Activated naive CD8-positive, alpha-beta T cell treated with anti-CD3 and anti-CD28 coated beads, Interleukin-2, amount 50 U/mL, for 24 hours (primary cell): Measurements from ENCODE around the gene RTN4RL2.
A peak's percentile ranks its signal among the peaks of the same experiment; 100 is the strongest.
"Not testable (repeated sequence)": the region's sequence is repeated elsewhere in the genome, so short reads cannot be mapped to it uniquely, and the experiment has no call there.

Source experiments
- ATAC-seq: fragments of 150-1000 bp; cut with Tn5 transposase; one replicate; pipeline ENCODE4 v1.10.0; 2021
- DNase-seq: peaks from one replicate; pipeline ENCODE4 v3.0.0; 2021
- H3K27ac Mint-ChIP-seq: one replicate; pipeline ENCODE4 v1.8.0; 2021; ENCODE audit warnings: mild to moderate bottlenecking, mixed read lengths
- H3K27me3 Mint-ChIP-seq: one replicate; pipeline ENCODE4 v1.8.0; 2021; ENCODE audit warnings: mixed read lengths
- H3K36me3 Mint-ChIP-seq: one replicate; pipeline ENCODE4 v1.8.0; 2021; ENCODE audit warnings: low read depth, mixed read lengths
- H3K4me1 Mint-ChIP-seq: one replicate; pipeline ENCODE4 v1.8.0; 2021; ENCODE audit warnings: mixed read lengths
- H3K4me3 Mint-ChIP-seq: one replicate; pipeline ENCODE4 v1.8.0; 2021; ENCODE audit warnings: mild to moderate bottlenecking, moderate library complexity, mixed read lengths
- H3K9me3 Mint-ChIP-seq: one replicate; pipeline ENCODE4 v1.8.0; 2021; ENCODE audit warnings: mixed read lengths

RTN4RL2 gene

DNA sequence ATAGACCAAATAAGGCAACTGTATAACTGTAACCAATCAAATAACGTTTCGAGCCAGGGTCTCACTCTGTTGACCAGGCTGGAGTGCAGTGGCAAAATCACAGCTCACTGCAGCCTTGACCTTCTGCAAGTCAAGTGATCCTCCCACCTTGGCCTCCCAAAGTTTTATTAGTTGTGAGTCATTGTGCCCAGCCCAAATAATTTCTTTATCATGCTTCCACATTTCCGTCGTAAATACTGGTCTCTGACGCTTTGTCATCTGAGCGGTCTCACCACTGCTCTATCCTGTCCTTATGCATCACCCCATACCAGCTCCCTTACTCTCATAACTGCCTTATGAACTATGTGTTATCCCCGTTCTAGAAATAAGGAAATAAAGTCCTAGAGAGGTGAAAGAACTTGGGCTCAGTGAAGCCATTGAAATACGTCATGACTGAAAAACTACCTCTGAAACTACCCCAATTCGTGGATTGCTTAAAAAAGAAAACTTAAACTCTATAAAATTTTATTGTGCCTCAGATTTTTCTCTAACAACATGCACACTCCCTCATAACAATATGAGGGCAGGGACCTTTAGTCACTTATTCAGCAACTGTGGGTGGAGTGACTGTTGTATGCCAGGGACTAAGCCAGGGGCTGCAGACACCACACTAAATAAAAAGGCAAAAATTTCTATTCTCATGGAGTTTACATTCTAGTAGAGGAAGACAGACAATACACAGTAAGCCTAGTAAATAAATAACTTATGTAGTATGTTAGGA lies 15.8 kb upstream of the RTN4RL2 start:
- no peak for ATAC-seq
- H3K4me3 Mint-ChIP-seq, result no peak overlapping the region

DNA sequence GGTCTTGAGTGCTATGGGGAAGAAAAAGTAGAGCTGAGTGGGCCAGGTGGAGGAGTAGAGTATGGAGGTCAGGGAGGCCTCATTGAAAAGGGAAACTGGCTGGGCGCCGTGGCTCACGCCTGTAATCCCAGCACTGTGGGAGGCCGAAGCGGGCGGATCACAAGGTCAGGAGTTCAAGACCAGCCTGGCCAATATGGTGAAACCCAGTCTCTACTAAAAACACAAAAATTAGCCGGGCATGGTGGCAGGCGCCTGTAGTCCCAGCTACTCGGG lies 15.3 kb upstream of the RTN4RL2 start:
- H3K27ac Mint-ChIP-seq, result not testable (repeated sequence)

More for the DNA sequence above, 15.8 kb upstream of the RTN4RL2 start:
- H3K9me3 Mint-ChIP-seq, result no peaks in the 10 kb centered on the region
- no peaks in the 10 kb centered on the region for H3K36me3 Mint-ChIP-seq
- H3K4me1 Mint-ChIP-seq, result no peaks in the 10 kb centered on the region
- H3K27ac Mint-ChIP-seq, result no peak overlapping the region
- peaks cover 16% of the 10 kb centered on the region for H3K27me3 Mint-ChIP-seq
- no peak for DNase-seq

DNA sequence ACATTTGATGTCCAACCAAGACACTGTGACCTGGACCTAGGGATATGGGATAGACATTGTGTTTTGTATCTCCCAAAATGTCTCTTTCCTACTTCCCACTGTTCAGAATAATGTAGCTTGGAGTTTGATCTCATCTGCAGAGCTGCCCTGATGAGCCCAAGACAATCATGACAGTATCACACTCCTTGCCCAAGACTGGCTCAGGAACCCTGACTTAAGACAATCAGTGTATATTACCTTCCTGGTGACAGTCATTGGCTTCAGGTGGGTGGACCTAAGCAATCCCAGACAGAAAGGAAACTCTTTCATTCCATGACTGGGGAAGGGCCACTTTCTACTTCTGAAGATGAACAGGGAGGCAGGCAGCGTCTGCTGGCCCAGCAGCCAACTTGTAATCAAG lies 14.3 kb upstream of the RTN4RL2 start:
- no peak for DNase-seq
- Mint-ChIP-seq H3K4me3 (no peak overlapping the region), H3K4me1 (no peaks in the 10 kb centered on the region), H3K27ac (no peak overlapping the region), H3K9me3 (no peaks in the 10 kb centered on the region), H3K27me3 (peaks cover 18% of the 10 kb centered on the region), H3K36me3 (no peaks in the 10 kb centered on the region)
- ATAC-seq, result no peak

More for the DNA sequence above, 15.3 kb upstream of the RTN4RL2 start:
- not testable (repeated sequence) for ATAC-seq, H3K36me3 Mint-ChIP-seq, DNase-seq, H3K9me3 Mint-ChIP-seq, H3K4me1 Mint-ChIP-seq, H3K4me3 Mint-ChIP-seq
- H3K27me3 Mint-ChIP-seq, result peaks cover 16% of the 10 kb centered on the region

DNA sequence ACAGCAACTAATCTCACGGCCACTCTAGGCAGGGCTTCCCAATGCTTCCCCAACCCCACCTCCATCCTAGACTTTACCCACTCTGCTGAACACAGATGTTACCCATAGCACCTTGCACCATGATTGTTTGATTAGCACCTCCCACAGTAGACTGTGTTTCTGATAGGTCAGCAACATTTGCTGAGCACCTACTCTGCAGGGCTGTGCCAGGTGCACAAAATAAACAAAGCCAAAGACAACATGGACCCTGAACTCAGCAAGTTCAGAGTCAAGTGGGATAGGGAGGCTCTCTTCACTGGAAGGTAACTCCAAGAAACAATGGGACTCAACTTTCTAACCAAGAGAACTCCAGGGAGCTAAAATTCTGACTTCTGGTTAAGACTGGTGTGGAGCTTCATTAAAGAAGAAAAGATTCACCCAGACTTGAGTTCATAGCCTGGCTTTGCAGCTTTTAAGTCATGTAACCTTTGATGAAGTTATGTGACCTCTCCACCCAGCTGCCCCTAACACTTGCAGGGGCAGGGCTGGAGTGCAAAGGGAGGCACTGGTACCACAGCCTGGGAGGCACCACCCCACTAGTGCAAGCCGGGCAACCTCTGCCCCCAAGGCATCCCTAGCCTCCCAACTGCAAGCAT lies 6.7 kb upstream of the RTN4RL2 start:
- no peaks in the 10 kb centered on the region for H3K9me3 Mint-ChIP-seq
- H3K27me3 Mint-ChIP-seq, result peaks cover 7% of the 10 kb centered on the region
- ATAC-seq, result no peak

DNA sequence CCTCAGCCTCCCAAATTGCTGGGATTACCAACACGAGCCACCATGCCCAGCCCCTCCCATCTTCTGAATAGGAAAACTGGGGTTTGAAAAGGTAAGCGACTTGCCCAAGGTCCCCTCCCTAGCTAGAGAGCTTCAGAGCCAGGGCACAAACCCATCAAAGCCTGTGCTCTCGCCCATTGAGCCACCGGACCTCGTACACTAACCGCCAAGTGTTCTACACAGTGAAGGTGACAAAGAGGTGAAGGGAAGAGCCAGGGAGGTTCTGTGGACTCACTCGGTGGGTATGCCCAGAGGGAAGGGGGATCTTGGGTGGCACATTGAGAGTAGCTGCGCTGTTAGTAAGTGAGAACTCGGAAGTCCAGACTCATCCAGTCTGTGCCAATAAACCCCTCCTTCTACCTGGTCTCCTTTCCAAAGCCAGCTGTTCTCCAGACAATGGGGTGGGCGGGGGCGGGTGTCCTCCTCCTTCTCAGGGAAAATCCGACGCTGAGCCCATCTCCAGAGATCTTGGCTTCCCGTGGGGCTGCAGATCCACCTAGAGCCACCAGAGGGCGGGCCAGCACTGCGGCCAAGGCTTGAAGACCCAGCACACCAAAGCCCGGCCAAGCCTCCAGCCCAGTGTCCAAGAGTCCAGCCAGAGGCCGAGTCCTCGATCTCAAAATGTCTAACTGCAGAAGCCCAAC lies 3.2 kb upstream of the RTN4RL2 start:
- peak; percentile 85 for DNase-seq
- Mint-ChIP-seq H3K36me3 (no peaks in the 10 kb centered on the region), H3K27ac (no peak overlapping the region), H3K4me1 (peaks cover 25% of the 10 kb centered on the region), H3K4me3 (peak overlapping the region; percentile 52), H3K9me3 (no peaks in the 10 kb centered on the region), H3K27me3 (peaks cover 27% of the 10 kb centered on the region)
- peak; percentile 35 for ATAC-seq

More for the DNA sequence above, 6.7 kb upstream of the RTN4RL2 start:
- Mint-ChIP-seq H3K27ac (no peak overlapping the region), H3K36me3 (no peaks in the 10 kb centered on the region), H3K4me1 (peaks cover 12% of the 10 kb centered on the region), H3K4me3 (no peak overlapping the region)
- no peak for DNase-seq

DNA sequence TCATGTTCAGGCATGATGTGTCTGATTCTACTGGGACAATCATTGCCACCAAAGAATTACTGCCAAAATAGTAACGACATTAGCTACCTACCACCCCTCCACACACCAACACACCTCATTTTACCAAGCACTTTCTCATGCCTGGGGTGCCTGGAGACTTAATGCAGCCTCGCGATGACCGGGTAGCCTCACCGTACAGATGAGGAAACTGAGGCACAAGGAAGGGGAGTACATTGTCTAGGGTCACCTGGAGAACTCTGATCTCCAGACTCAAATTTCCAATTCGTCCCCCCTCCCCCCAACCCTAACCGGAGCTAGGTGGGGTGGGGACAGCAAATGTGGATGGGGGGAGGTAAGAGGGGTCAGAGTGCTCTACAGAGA lies 2.7 kb upstream of the RTN4RL2 start:
- H3K4me3 Mint-ChIP-seq, result peak overlapping the region; percentile 52

DNA sequence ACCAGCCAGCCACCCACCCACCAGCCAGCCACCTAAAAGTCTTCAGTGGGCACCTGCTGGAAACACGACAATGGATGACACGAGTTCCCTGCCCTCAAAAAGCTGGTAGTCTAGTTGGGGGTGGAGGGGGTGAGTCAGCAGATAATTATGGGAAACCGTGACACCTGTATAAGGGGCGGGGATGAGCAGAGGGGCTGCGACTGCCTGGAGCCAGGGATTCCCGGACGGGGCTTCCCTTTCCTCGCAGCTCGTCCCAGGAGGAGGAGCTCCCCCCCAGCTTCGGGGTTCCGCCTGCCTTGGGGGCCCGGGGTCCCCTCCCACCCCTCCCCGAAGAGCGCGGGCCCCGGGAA lies 2.3 kb upstream of the RTN4RL2 start:
- Mint-ChIP-seq H3K4me3 (peak overlapping the region; percentile 79), H3K27me3 (peaks cover 27% of the 10 kb centered on the region), H3K4me1 (peaks cover 25% of the 10 kb centered on the region), H3K9me3 (no peaks in the 10 kb centered on the region), H3K27ac (no peak overlapping the region), H3K36me3 (no peaks in the 10 kb centered on the region)
- ATAC-seq, result peak; percentile 6
- DNase-seq, result no peak

More for the DNA sequence above, 2.7 kb upstream of the RTN4RL2 start:
- Mint-ChIP-seq H3K36me3 (no peaks in the 10 kb centered on the region), H3K27me3 (peaks cover 27% of the 10 kb centered on the region), H3K9me3 (no peaks in the 10 kb centered on the region), H3K4me1 (peaks cover 25% of the 10 kb centered on the region), H3K27ac (no peak overlapping the region)
- ATAC-seq, result peak; percentile 13
- DNase-seq, result no peak

DNA sequence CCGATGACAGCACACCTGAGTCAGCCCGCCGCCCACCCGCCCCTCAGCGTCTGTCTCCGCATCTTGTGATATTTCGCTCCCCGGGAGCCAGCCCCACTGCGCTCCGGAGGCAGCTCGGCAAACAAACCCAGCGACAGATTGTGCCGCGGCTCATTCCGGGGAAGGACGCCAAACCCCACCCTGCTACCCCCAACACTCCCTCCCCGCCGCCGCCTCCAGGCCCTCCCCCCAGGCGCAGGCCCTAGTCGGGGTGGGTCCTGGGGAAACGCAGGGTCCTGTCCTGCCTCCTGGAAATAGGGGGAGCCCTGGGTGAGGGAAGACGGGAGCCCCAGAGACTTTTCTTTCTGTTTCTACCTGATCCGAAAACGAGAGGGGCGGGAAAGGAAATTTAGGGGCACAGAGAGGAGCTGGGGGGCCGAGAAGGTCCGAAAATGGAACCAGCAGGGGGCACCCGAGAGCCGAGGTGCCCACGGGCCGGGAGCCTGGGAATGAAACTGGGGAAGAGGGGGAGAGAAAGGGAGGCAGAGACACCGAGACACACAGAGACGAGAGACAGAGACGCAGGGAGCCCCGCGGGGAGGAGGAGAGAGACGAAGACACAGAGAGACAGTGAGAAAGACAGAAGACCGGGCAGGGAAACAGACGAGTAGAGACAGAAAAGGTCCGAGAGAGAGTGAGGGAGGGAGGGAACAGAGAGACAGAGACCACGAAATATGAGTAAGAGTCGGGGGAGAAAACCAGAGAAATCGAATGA lies 1.7 kb upstream of the RTN4RL2 start:
- H3K4me3 Mint-ChIP-seq, result peak overlapping the region; percentile 79
- H3K27ac Mint-ChIP-seq, result peak overlapping the region; percentile 67
- ATAC-seq (peak; percentile 48), DNase-seq (peak; percentile 75)
- H3K9me3 Mint-ChIP-seq, result no peaks in the 10 kb centered on the region
- H3K36me3 Mint-ChIP-seq, result no peaks in the 10 kb centered on the region
- H3K4me1 Mint-ChIP-seq, result peaks cover 25% of the 10 kb centered on the region
- peaks cover 27% of the 10 kb centered on the region for H3K27me3 Mint-ChIP-seq

DNA sequence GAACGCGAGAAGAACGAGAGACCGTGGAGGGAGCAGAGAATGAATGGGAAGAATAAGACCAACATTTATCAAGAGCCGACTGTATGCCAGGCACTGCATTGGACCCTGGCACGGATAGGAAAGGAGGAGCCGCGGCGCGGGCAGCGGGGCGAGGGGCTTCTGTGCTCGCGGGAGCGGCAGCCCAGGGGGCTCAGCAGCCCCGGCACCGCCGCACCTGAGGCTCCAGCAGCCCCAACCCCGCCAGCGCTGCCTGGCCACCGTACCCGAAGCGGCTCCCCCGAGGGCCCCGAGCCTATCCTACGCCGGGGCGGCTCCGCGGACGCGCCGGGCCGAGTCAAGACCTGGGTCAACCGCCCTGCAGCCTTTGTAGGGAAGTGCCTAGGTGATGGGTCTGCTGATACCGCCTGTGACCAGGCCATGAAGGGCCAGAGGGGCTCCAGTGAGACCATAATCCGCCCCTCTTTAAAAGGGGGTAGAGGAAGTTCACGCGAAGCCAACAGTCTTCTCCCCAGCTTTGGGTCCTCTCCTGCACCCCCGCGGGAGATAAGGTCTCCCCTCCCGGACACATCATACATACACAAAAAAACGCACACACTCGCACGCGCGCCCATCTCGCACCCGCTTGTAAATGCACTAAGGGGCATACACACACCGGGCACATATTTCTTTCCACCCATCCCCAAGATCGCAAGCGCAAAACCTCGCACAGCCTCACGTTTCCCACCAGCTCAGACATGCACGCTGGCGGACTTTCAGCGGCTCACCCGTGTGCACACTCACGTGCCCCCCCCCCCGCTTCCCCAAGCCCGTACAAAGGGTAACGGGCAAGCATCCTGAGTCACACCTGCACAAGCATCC lies 935 bp upstream of the RTN4RL2 start:
- H3K9me3 Mint-ChIP-seq, result no peaks in the 10 kb centered on the region
- ATAC-seq, result no peak
- peak overlapping the region; percentile 79 for H3K4me3 Mint-ChIP-seq
- H3K27me3 Mint-ChIP-seq, result peaks cover 27% of the 10 kb centered on the region
- H3K4me1 Mint-ChIP-seq, result peaks cover 25% of the 10 kb centered on the region
- H3K36me3 Mint-ChIP-seq, result no peaks in the 10 kb centered on the region
- DNase-seq, result peak; percentile 20
- peak overlapping the region; percentile 67 for H3K27ac Mint-ChIP-seq

DNA sequence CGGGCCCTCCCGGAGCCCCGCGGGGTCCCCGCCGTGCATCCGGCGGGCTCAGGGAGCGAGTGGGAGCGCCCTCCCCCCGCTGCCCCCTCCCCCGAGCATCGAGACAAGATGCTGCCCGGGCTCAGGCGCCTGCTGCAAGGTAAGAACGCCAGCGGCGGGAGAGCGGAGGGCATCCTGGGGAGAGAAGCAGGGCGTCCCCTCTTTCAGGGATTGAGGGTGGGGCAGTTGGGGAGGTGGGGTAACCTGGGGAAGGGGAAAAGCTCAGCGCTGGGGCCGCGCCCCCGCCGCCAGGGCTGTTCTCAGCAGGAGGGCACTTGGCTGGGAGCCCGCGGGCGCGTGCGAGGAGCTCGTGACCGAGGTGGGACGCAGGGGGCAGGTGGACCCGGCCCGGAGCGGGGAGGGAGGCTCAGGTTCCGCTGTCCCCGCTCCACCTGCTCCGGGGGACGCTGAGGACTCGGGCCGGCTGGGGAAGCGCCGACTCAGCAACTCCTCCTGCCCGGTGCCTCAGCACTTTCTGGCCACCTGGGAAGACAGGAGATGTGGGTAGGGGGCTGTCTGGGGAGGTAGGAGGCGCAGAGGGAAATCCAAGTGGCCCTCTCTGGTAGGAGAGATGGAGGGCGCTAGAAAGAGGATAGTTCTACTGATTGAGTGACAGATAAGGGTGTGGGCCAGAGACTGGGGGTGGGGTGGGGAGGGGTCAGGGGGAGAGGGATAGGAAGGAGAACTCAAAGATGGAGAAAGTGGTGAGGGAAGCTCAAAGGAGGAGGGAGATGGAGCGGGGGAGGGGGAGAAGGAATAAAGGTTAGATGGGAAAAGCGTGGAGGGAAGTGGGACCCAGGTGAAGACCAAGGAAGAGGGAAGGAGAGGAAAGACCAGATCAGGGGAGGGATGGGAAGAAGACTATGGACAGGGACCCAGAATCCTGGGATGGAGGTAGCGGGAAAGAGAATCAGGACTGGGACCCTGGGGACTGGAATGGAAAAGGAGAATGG lies 726 bp downstream of the RTN4RL2 start:
- Mint-ChIP-seq H3K9me3 (no peaks in the 10 kb centered on the region), H3K4me1 (peaks cover 25% of the 10 kb centered on the region), H3K27me3 (peaks cover 27% of the 10 kb centered on the region), H3K27ac (no peak overlapping the region), H3K36me3 (no peaks in the 10 kb centered on the region), H3K4me3 (no peak overlapping the region)
- ATAC-seq (no peak), DNase-seq (no peak)

DNA sequence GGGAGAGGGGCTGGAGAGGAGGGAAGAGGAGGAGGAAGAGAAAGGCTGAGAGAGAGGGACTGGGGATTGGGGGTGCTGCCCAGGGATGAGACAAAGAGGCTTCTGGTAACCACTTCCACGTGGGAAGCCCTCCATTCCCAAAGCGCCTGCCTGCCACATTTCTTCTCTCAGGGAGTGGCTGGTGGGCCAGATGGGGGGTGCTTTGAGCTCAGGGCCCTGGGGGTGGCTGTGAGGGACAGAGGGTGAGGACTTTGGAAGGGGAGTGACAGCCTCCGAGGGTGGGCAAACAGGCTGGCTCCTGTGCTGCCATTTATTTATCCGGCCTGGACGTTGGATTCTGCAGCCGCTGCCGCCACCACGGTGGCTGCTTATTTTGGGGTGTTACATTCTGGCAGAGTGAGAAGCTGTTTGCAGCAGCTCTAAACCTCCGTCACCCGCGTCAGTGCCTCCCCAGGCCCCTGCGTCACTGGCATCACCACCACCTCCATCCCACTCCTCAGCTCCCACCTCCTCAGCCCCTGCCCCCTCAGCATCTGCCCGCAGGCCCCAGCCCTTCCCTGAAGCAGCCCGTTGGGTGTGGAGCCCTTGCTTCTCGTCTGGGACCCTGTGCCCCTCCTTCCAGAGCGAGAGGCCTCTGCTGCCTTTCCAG lies 1.6 kb downstream of the RTN4RL2 start:
- H3K36me3 Mint-ChIP-seq, result no peaks in the 10 kb centered on the region
- no peaks in the 10 kb centered on the region for H3K9me3 Mint-ChIP-seq
- no peak overlapping the region for H3K4me3 Mint-ChIP-seq
- H3K27me3 Mint-ChIP-seq, result peaks cover 27% of the 10 kb centered on the region
- H3K4me1 Mint-ChIP-seq, result peaks cover 24% of the 10 kb centered on the region
- ATAC-seq (no peak), DNase-seq (no peak)
- H3K27ac Mint-ChIP-seq, result no peak overlapping the region

DNA sequence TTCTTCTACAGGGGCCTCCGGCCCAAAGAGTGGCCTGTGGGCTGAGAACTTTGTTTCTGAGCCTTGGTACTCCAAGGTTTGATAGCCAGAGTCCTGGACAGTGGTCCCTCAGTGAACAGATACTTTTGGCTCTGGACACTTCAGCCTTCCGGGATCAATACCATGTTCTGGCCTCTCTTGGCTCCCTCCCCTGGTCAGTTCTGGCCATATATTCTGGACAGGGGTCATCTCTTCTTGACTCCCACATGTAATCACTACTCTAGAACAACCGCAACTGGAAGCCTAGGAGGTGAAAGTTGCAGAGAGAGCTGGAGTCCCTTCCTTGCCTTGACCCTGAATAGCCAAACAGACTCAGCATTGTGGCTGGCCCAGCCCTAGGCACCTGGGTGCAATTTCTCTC lies 2.3 kb downstream of the RTN4RL2 start:
- Mint-ChIP-seq H3K27me3 (peaks cover 23% of the 10 kb centered on the region), H3K36me3 (no peaks in the 10 kb centered on the region), H3K9me3 (no peaks in the 10 kb centered on the region), H3K27ac (no peak overlapping the region), H3K4me3 (no peak overlapping the region), H3K4me1 (peaks cover 20% of the 10 kb centered on the region)
- ATAC-seq (no peak), DNase-seq (no peak)
